ENCODE results near the gene CDKN1B.

DNA sequence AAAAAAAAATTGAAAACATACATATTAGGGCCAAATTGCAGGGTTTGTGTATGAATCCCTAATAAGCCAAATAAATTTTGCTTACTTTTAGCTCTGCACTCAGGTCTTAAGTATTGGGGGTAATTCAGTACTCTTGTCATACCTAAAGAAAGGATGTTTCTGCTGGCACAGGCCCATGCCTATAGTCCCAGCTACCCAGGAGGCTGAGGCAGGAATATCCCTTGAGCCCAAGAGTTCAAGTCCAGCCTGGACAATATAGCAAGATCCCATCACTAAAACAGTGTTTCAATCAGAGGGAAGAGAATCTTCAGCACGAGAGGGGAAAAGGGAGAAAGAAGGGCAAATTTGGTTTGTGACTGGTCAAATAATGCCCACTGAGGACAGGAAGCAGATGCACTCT is 17.8 kb upstream of the CDKN1B start:
- TF ChIP-seq, protein P1, sequence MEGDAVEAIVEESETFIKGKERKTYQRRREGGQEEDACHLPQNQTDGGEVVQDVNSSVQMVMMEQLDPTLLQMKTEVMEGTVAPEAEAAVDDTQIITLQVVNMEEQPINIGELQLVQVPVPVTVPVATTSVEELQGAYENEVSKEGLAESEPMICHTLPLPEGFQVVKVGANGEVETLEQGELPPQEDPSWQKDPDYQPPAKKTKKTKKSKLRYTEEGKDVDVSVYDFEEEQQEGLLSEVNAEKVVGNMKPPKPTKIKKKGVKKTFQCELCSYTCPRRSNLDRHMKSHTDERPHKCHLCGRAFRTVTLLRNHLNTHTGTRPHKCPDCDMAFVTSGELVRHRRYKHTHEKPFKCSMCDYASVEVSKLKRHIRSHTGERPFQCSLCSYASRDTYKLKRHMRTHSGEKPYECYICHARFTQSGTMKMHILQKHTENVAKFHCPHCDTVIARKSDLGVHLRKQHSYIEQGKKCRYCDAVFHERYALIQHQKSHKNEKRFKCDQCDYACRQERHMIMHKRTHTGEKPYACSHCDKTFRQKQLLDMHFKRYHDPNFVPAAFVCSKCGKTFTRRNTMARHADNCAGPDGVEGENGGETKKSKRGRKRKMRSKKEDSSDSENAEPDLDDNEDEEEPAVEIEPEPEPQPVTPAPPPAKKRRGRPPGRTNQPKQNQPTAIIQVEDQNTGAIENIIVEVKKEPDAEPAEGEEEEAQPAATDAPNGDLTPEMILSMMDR (IDR thresholded peaks at IDR 0.05) = no peak
- no peak for TF ChIP-seq POLR2A (IDR thresholded peaks at IDR 0.05)

All from adrenal gland (tissue), 5 donors.